IMR-90 (cell line): ENCODE measurements around the gene MILR1. TPM values are rescaled to one million over a fixed set of nuclear protein-coding genes. Genes with fewer than 3 reads are reported as not detected.

Experiments used
- ATAC-seq: fragments of 200-7000 bp; cut with Tn5 transposase; 2 replicates; pipeline ENCODE4 v1.9.1; 2020; ENCODE audit warnings: low read depth, mild to moderate bottlenecking, moderate library complexity
- BruUV-seq: library from RNA; stranded (reverse); fragments of 400-500 nt; replicated peaks from 2 replicates; lab custom pipeline; 2021; lab: Mats Ljungman, UMichigan
- CTCF ChIA-PET: fragments of 300-600 bp; formaldehyde crosslinking; extraction: SDS; loops from one replicate; lab custom pipeline; 2021; ENCODE audit warnings: antibody characterized with exemption; lab: Yijun Ruan, JAX
- POLR2A ChIA-PET: fragments of 300-600 bp; sonication (Branson Sonifier 250); formaldehyde crosslinking; loops from one replicate; lab custom pipeline; 2022; ENCODE audit warnings: antibody characterized with exemption; ENCODE audit not compliant: unreplicated experiment; lab: Charles Lee
- DNase-seq: peaks from one replicate; pipeline ENCODE4 v3.0.0; 2013
- H2AFZ ChIP-seq: replicated peaks from 2 replicates; pipeline ENCODE3; 2013; ENCODE audit warnings: low read length, mild to moderate bottlenecking; ENCODE audit not compliant: poor library complexity
- H2AK5ac ChIP-seq: 2 replicates; pipeline ENCODE4 v1.6.1; 2013; ENCODE audit warnings: low read depth, low read length, inconsistent platforms
- H2AK9ac ChIP-seq: replicated peaks from 2 replicates; pipeline ENCODE3; 2013; ENCODE audit warnings: mild to moderate bottlenecking, low read depth, low read length, moderate library complexity; ENCODE audit not compliant: poor library complexity
- H2BK120ac ChIP-seq: 2 replicates; pipeline ENCODE4 v1.6.1; 2013; ENCODE audit warnings: low read depth, low read length, inconsistent platforms
- H2BK15ac ChIP-seq: 3 replicates; pipeline ENCODE4 v1.6.1; 2013; ENCODE audit warnings: low read depth, low read length, inconsistent platforms
- H2BK20ac ChIP-seq: 2 replicates; pipeline ENCODE4 v1.6.1; 2013; ENCODE audit warnings: low read depth, mild to moderate bottlenecking, inconsistent platforms, low read length, moderate library complexity
- H2BK5ac ChIP-seq: 2 replicates; pipeline ENCODE4 v1.6.1; 2013; ENCODE audit warnings: mild to moderate bottlenecking, low read depth, low read length, inconsistent platforms; ENCODE audit not compliant: poor library complexity, severe bottlenecking
- H3K14ac ChIP-seq: replicated peaks from 2 replicates; pipeline ENCODE4 v1.6.1; 2013; ENCODE audit warnings: low read depth, low read length, inconsistent platforms
- H3K18ac ChIP-seq: 2 replicates; pipeline ENCODE4 v1.6.1; 2013; ENCODE audit warnings: low read depth, low read length, control low read depth
- H3K23ac ChIP-seq: 2 replicates; pipeline ENCODE4 v1.6.1; 2013; ENCODE audit warnings: low read depth, low read length, inconsistent platforms
- H3K27ac ChIP-seq: 2 replicates; pipeline ENCODE4 v1.5.1; 2013; ENCODE audit warnings: mild to moderate bottlenecking, control low read depth, low read length; ENCODE audit not compliant: insufficient read depth
- H3K27me3 ChIP-seq: 2 replicates; pipeline ENCODE4 v1.6.1; 2013; ENCODE audit warnings: low read length; ENCODE audit not compliant: control insufficient read depth, insufficient read depth
- H3K36me3 ChIP-seq: 2 replicates; pipeline ENCODE4 v1.6.1; 2013; ENCODE audit warnings: low read length, mixed read lengths; ENCODE audit not compliant: control insufficient read depth, insufficient read depth
- H3K4ac ChIP-seq: 2 replicates; pipeline ENCODE4 v1.6.1; 2013; ENCODE audit warnings: low read depth, low read length, inconsistent platforms
- H3K4me1 ChIP-seq: 2 replicates; pipeline ENCODE4 v1.6.1; 2013; ENCODE audit warnings: low read length, mixed read lengths; ENCODE audit not compliant: control insufficient read depth, insufficient read depth
- H3K4me2 ChIP-seq: 2 replicates; pipeline ENCODE4 v1.6.1; 2013; ENCODE audit warnings: low read depth, mild to moderate bottlenecking, control low read depth, low read length, moderate library complexity
- H3K4me3 ChIP-seq: 2 replicates; pipeline ENCODE4 v1.5.1; 2013; ENCODE audit warnings: low read depth, mild to moderate bottlenecking, control low read depth, low read length, moderate library complexity; ENCODE audit not compliant: insufficient read depth
- H3K56ac ChIP-seq: 2 replicates; pipeline ENCODE4 v1.6.1; 2013; ENCODE audit warnings: low read length, inconsistent platforms; ENCODE audit not compliant: insufficient read depth; ENCODE audit errors: extremely low read depth
- H3K79me1 ChIP-seq, 2 experiments: 2 replicates each; pipeline ENCODE4 v1.6.1; 2013; ENCODE audit warnings: low read length in 2 of 2, inconsistent platforms in 1 of 2, low read depth in 1 of 2
- H3K9ac ChIP-seq: 2 replicates; pipeline ENCODE4 v1.6.1; 2013; ENCODE audit warnings: low read depth, low read length, control low read depth
- H3K9me1 ChIP-seq: 2 replicates; pipeline ENCODE4 v1.6.1; 2013; ENCODE audit warnings: low read length, inconsistent platforms; ENCODE audit not compliant: insufficient read depth
- H3K9me3 ChIP-seq: 2 replicates; pipeline ENCODE4 v1.6.1; 2013; ENCODE audit warnings: low read length; ENCODE audit not compliant: control insufficient read depth, insufficient read depth
- H4K20me1 ChIP-seq: 2 replicates; pipeline ENCODE4 v1.6.1; 2013; ENCODE audit warnings: low read length, inconsistent platforms; ENCODE audit not compliant: insufficient read depth
- H4K5ac ChIP-seq: 2 replicates; pipeline ENCODE4 v1.6.1; 2013; ENCODE audit warnings: mild to moderate bottlenecking, low read depth, low read length, control low read depth
- H4K8ac ChIP-seq, 2 experiments: 2 replicates each; pipeline ENCODE4 v1.6.1; 2013; ENCODE audit warnings: low read depth in 2 of 2, low read length in 2 of 2, control low read depth in 1 of 2, inconsistent platforms in 1 of 2
- H4K91ac ChIP-seq: 2 replicates; pipeline ENCODE4 v1.6.1; 2013; ENCODE audit warnings: low read depth, low read length, inconsistent platforms; ENCODE audit not compliant: insufficient read depth
- CEBPB ChIP-seq: IDR thresholded peaks from 2 replicates; pipeline ENCODE4 v1.6.1; 2012; ENCODE audit warnings: low read depth, low read length, improper control_type of control experiment
- FOS ChIP-seq: fragments of 150-350 bp; IDR thresholded peaks from 2 replicates; pipeline ENCODE4 v1.6.1; 2016; ENCODE audit warnings: low read depth, low read length
- WGBS, 2 experiments: methylation state at CpG; one replicate each; pipeline versions ENCODE4 v1.1.5 to v1.1.7; 2013; ENCODE audit warnings: missing lambda C conversion rate in 2 of 2; ENCODE audit not compliant: insufficient read length in 1 of 2; ENCODE audit errors: extremely low coverage in 2 of 2; 5-methylcytosine and 5-hydroxymethylcytosine counted together
- dilution Hi-C: fragments of 300-500 bp; cut with HindIII; formaldehyde crosslinking; loops from one replicate; pipeline ENCODE4 v1.14.3; 2018; ENCODE audit warnings: low sequenced_read_pairs; ENCODE audit not compliant: unreplicated experiment
- in situ Hi-C: fragments of 300-500 bp; cut with MboI; formaldehyde crosslinking; loops from 3 replicates; pipeline ENCODE4 v1.14.3; 2019; ENCODE audit warnings: low sequenced_read_pairs, inconsistent platforms, mixed read lengths
- intact Hi-C: fragments of 100-400 bp; cut with micrococcal nuclease; formaldehyde crosslinking; loops from 2 replicates; pipeline ENCODE4 v1.10.0; 2022
- polyA plus RNA-seq, 3 experiments: library from polyadenylated mRNA; depleted of rRNA; stranded (reverse); fragments of >200 nt; gene quantifications; 2 replicates each; pipeline ENCODE4 v1.2.3, GENCODE V29; 2012; ENCODE audit warnings: low replicate concordance in 1 of 3
- total RNA-seq: library from RNA; depleted of rRNA; stranded (reverse); fragments of >200 nt; gene quantifications from 2 replicates; pipeline ENCODE4 v1.2.3, GENCODE V29; 2012

MILR1 gene
- total and polyA plus RNA-seq, 2 of the 4 experiments (the other 2 are of a cell fraction) = 0.36 to 0.44 TPM

GRCh38 chr17:64471440-64471839 is 22.5 kb downstream of the MILR1 start:
- ATAC-seq (no peak), DNase-seq (no peak)
- Histone ChIP-seq H2BK5ac (no peak overlapping the region), H2AK5ac (no peak overlapping the region), H2BK120ac (no peak overlapping the region), H3K56ac (no peak overlapping the region), H3K4ac (no peak overlapping the region), H3K27ac (no peak overlapping the region), H2AK9ac (no peak overlapping the region), H3K9me3 (no peaks in the 10 kb centered on the region), H2BK15ac (no peak overlapping the region), H3K36me3 (no peaks in the 10 kb centered on the region), H3K18ac (no peak overlapping the region), H4K91ac (no peak overlapping the region), H3K4me2 (no peak overlapping the region), H3K14ac (no peak overlapping the region), H4K8ac (no peak overlapping the region), H3K23ac (no peak overlapping the region), H3K79me1 (no peaks in the 10 kb centered on the region), H2AFZ (no peak overlapping the region), H3K4me3 (no peak overlapping the region), H4K5ac (no peak overlapping the region), H3K27me3 (peaks cover 8% of the 10 kb centered on the region), H2BK20ac (no peak overlapping the region), H3K9ac (no peak overlapping the region), H4K20me1 (no peaks in the 10 kb centered on the region), H3K4me1 (no peaks in the 10 kb centered on the region), H3K9me1 (no peaks in the 10 kb centered on the region)
- WGBS, 2 experiments = no CpG with 5 or more reads among the region's 3 CpGs
- intact Hi-C loops (no loop called here), dilution Hi-C loops (no loop called here), in situ Hi-C loops (no loop called here)
- no TSS peak for BruUV-seq
- POLR2A ChIA-PET = no interaction called here
- CTCF ChIA-PET = no interaction called here
- peak; percentile 44; the same call in 1 of the 2 replicates for TF ChIP-seq CEBPB
- TF ChIP-seq FOS = no peak
